HG02970 (cell line): Measurements from ENCODE around the gene EMILIN2.
"Not testable (repeated sequence)": the region's sequence is repeated elsewhere in the genome, so short reads cannot be mapped to it uniquely, and the experiment has no call there.

Source experiments
- ATAC-seq: cut with Tn5 transposase; IDR thresholded peaks from one replicate; pipeline ENCODE4 v1.9.1; 2021; ENCODE audit warnings: mild to moderate bottlenecking, moderate library complexity, moderate number of reproducible peaks; ENCODE audit not compliant: unreplicated experiment, low FRiP score

The EMILIN2 gene

DNA sequence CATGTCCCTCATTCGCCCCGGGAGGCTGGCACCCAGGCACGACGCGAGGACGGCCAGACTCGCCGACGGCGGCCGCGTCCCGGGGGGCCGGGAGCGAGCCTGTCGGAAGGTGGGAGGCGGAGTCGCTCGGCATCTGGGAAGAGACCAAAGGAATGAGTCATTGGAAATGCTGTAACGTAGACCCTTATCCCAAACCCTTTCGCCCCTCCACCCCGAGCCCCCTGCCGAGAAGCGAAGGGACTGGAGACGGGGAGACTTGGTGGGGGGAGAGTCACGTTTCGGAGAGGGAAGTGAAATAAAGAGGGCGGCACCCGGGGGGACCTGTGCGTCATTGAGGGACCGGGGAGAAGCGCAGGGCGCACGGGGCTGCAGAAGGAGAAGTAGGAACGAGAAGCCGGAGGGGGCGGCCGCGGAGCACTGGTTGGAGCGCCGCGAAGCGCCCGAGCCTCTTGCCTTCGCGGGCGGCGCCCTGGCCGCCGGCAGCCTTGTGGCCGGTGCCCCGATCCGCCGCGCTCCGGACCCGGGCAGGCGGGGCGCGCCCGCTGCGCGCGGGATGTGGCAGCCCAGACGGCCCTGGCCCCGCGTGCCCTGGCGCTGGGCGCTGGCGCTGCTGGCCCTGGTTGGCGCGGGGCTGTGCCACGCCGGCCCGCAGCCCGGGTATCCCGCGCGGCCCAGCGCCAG lies at the start of gene EMILIN2:
TSS of gene EMILIN2 (plus strand) at position 371 of the 681 bp plus-strand sequence. CDS start at position 554, 183 bp downstream.
- ATAC-seq, result no peak

DNA sequence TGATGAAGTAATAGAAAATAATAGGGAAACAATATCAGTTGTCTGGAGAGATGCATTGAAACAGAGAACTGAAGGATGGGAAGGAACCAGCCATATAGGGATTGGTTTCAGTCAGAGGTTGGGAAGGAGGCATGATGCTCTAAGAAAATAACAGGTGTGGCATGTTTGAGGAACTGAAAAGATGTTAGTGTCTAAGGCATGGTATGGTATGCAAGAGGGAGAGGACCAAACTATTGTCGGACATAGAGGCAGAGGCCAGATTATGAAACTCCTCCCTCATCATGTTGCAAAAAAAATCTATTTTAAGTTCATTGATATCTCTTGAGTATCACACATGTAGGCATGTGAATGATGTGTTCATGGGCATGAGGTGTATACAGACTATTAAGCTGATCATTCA lies 48.9 kb upstream of the EMILIN2 start:
- no peak for ATAC-seq

DNA sequence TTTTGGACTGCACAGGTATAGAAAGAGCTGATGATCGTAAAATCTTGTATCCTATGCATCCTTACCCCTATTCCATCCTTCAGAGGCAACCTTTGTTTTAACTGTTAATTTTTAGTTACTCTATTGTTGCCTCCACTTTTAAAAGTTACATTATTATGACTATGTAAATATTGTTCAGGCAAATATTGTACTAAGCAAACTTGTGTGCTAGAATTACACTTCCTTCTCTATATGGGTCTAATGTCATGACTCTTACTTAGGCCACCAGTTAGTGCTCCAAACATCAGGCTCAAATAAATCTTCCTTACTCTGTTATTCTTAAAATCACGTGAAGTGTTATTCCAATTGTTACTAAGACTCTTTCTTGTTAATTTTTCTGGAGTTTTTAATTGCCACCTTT lies 47.4 kb upstream of the EMILIN2 start:
- ATAC-seq, result no peak

DNA sequence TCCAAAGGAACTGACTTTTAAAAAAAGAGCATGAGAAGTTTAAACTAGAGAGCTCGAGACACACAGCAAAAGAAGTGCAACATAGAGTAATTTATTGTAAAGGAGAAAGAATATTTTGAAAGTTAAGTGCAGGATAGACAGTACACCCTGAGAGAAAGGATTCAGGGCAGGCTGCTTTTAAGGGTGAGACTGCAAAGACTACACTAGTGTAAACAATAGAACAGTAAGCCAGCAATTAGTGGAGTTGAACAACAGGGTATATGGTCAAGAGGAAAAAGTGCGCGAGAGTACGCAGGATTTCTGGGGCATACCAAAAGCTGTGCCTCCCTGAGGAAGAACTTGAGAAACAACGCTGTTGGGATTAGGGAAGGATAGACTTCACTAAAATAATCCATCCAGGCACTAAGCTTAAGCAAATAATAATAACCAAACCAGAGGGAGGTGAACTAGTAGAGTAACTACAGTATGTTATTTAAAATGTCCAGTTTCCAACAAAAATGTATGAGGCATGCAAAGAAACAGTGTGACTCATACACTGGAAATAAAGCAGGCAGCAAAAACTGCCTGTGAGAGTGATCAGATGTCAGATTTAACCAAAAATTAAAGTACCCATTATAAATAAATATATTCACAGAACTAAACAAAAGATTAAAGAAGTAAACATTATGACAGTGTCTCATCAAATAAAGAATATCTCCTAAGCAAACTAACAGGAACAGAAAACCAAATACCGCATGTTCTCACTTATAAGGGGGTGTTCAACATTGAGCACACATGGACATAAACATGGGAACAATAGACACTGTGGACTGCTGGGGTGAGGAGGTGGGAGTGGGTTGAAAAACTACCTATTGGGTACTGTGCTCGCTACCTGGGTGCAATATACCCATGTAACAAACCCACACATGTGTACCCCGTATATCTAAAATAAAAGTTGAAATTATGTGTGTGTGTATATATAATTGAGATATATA lies 40.5 kb upstream of the EMILIN2 start:
- ATAC-seq, result no peak

DNA sequence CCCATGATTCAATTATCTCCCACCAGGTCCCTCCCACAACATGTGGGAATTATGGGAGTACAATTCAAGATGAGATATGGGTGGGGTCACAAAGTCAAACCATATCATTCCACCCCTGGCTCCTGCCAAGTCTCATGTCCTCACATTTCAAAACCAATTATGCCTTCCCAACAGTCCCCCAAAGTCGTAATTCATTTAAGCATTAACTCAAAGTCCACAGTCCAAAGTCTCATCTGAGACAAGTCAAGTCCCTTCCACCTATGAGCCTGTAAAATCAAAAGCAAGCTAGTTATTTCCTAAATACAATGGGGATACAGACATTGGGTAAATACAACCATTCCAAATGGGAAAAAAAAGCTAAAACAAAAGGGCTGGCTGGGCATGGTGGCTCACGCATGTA lies 38.2 kb upstream of the EMILIN2 start:
- not testable (repeated sequence) for ATAC-seq

DNA sequence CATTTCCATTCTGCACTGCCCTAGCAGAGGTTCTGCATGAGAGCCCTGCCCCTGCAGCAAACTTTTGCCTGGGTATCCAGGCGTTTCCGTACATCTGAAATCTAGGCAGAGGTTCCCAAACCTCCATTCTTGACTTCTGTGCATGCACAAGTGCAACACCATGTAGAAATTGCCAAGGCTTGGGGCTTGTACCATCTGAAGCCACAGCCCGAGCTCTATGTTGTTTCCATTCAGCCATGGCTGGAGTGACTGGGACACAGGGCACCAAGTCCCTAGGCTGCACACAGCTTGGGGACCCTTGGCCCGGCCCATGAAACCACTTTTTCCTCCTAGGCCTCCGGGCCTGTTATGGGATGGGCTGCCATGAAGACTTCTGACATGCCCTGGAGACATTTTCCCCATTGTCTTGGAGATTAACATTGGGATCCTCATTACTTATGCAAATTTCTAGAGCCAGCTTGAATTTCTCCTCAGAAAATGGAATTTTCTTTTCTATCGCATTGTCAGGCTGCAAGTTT lies 37.1 kb upstream of the EMILIN2 start:
- not testable (repeated sequence) for ATAC-seq

DNA sequence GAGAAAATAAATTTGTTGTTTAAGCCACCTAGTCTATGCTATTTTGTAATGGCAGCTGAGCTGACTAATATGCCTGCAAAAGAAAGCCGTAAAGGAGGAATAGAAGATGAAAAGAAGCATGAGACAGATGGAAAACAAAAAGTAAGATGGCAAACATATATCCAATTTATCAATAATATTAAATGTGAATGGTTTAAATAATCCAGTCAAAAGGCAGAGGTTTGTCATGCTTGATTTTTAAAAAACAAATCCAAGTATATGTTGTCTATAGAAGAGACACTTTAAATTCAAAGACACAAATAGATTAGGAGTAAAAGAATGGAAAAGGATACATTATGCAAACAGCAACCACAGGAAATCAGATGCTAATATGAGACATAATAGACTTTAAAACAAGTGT lies 35.4 kb upstream of the EMILIN2 start:
- ATAC-seq, result no peak

DNA sequence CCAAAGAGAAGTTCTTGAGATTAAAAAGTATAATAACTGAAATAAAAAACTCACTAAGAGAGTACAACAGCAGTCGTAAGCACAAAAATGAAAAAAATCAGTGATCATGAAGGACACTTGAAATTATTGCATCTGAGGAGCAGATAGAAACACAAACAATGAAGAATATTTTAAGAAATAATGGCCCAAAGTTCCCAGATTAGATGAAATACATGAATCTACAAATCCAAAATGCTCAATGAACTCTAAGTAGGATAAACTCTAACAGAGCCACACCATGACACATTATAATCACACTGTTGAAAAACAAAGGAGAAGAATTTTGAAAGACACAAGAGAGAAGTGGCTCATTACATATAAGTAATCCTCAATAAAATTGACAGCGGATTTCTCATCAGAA lies 31.9 kb upstream of the EMILIN2 start:
- no peak for ATAC-seq

DNA sequence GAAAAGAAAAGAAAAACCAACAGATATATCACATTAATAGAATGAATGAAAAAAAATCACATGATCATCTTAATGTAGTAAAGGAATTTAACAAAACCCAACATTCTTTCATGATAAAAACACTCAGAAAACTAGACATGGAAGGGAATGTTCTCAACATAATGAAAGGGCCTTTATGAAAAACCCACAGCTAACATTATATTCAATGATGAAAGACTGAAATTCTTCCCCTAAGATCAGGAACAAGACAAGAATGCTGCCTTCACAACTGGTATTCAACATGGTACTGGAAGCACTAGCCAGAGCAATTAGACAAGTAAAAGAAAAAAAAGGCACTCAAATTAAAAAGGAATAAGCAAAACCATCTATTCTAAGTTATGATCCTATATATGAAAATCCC lies 28.5 kb upstream of the EMILIN2 start:
- ATAC-seq, result no peak

DNA sequence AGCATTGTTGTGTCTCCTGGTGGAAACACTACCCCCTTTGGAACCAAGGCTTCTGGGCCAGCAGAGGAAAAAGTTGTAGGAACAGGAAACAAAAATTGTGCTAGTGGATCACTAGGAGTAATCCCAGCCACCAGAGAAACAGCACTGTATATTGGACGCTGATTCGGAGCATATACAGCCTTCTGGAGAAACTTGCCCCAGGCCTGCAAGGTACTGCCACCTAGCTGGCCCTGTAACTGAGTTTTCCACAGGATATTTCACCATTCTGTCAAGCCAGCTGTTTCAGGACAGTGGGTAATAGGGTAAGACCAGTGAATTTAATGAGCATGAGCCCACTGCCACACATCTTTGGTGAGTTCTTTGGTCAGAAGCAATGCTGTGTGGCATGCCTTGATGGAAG lies 25.1 kb upstream of the EMILIN2 start:
- ATAC-seq, result no peak

DNA sequence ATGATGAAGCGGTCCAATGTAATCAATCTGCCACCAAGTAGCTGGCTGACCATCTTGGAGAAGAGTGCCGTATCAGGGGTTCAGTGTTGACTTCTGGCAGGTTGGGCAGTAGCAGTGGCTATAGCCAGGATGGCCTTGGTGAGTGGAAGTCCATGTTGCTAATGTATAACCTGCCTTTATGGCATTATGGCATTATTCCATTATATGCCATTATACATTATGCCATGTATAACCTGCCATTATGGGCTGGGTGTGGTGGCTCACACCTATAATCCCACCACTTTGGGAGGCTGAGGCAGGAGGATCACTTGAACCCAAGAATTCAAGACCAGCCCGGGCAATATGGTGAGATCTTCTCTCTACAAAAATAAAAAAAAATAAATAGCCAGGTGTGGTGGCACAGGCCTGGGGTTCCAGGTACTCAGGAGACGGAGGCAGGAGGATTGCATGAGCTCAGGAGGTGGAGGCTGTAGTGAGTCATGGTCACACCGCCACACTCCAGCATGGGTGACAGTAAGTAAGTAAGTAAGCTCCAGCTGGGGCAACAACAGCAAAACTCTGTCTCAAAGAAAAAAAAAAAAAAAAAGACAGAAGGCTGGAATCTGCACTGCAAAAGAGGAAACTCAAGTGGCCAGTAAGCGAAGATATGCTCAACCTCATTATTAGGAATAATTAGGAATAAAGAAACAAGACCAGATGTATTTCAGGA lies 24.4 kb upstream of the EMILIN2 start:
- ATAC-seq, result no peak

DNA sequence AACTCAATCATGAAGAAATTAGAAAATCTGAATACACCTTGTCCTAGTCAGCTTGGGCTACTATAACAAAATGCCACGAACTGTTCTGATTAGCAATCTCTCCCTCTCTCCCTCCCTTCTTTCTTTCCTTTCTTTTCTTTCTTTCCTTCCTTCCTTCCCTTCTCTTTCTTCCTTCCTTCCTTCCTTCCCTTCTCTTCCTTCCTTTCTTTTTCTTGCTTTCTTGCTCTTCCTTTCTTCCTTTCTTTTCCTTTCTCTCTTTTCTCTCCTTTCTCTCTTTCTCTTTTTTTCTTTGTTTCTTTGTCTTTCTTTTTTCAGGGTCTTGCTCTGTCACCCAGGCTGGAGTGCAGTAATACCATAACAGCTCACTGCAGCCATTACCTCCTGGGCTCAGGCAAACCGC lies 23.6 kb upstream of the EMILIN2 start:
- no peak for ATAC-seq

DNA sequence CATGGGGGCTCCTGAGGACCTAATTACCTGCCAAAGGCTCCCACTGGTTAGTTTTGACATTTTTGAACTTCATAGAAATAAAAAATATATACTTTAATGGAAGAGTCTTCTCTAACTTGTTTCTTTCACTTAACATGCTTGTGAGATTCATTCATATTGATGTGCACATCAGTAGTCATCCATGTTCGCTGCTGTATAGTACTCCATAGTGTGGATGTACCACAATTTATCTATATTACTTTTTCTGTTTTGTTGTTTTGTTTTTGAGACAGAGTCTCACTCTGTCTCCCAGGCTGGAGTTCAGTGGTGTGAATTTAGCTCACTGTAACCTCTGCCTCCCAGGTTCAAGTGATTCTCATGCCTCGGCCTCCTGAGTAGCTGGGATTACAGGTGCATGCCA lies 22.8 kb upstream of the EMILIN2 start:
- no peak for ATAC-seq

DNA sequence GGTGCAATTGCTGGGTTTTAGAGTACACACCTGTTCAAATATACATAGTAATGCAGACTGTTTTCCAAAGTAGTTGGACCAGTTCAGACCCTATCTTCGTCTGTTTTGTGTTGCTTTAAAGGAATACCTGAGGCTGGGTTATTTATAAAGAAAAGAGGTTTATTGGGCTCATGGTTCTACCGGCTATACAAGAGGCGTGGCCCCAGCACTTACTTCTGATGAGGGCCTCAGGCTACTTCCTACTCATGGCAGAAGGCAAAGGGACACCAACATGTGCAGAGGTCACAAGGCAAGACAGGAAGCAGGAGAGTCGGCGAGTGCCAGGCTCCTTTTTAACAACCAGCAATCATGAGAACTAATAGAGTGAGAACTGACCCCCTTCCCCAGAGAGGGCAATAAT lies 21.9 kb upstream of the EMILIN2 start:
- ATAC-seq, result no peak

DNA sequence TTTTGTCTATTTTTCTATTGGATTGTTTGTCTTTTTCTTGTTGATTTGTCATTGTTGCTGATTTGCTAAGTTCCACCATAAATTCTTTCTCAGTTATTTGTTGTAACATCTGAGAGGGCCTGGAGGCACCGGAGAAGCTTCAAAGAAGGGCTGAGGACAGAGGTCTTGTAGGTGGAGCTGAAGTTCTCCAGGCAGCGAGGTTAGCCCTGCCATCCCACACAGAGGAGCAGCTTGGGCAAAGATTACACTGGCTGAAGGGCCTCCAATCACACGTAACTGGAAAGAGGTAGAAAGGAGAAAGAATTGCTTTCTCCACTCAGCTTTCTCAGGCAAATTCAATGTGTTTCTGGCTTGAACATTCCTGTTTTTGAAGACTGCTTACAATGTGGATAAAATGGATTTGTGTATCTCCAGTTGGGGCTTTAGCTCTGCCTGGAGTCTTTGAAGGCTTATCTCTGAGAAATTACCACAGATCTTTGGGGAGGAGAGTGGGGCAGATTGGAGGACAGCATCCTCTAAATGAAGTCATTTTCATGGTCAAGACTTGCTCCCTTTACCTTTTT lies 21.1 kb upstream of the EMILIN2 start:
- ATAC-seq, result no peak

DNA sequence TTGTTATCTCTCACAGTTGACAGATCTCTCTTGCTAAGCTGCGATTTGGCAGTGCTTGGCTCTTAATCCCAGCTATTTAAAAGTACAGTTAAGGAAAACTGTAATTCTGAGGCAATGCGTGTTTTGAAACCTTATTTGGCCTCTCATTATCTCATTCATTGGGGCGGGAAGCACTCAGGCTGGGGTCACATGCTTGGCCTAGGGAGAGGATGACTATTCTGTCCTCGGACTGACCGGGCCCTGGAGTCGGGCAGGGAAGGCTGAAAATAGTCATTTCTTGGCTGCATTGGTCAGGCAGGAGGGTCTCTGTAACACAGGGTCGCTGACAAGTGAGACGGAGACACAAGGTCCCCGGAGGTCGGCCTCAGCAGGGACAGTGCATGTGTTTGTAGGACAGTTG lies 20.2 kb upstream of the EMILIN2 start:
- ATAC-seq, result no peak

DNA sequence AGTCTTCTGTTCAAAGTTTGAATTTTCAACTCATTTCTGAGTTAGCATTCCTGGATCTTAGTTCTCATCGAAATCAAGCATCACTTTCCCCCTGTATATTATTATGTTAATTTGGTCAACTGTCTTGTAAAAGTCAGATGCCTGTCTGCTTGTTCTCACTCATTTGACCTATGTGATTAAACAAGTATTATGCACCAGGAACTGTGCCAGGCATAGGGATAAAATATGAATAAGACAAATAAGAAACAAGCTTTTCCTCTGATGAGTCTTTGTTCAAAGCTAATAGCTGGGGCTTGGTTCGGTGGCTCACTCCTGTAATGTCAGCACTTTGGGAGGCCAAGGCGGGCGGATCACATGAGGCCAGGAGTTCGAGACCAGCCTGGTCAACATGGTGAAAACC lies 19.7 kb upstream of the EMILIN2 start:
- no peak for ATAC-seq

DNA sequence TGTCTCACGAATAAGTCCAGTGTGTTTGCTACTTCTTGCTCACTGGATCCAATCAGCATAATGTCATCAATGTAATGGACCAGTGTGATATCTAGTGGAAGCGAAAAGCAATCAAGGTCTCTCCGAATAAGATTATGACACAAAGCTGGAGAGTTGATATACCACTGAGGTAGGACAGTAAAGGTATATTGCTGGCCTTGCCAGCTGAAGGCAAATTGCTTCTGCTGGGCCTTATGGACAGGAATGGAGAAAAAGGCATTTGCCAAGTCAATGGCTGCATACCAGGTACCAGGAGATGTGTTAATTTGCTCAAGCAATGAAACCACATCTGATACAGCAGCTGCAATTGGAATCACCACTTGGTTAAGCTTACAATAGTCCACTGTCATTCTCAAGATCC lies 10.7 kb upstream of the EMILIN2 start:
- ATAC-seq, result not testable (repeated sequence)

DNA sequence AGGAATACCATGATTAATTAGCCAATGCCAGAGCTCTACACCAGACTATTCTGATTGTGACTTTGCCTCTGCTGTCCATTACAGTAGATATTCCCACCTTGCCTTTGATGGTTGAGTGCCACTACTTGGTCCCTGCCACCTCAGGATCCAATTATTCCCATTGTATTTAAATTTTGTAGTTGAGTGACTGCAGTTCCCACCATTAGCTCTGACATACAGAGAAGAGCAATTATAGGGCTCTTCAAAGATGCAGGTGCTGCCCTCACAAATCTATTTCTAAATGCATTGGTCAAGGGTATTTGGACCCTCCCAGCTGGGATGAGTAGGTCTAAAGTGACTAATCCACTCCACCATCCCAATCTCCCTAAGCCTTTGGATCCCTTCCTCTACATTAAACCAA lies 9.5 kb upstream of the EMILIN2 start:
- not testable (repeated sequence) for ATAC-seq

DNA sequence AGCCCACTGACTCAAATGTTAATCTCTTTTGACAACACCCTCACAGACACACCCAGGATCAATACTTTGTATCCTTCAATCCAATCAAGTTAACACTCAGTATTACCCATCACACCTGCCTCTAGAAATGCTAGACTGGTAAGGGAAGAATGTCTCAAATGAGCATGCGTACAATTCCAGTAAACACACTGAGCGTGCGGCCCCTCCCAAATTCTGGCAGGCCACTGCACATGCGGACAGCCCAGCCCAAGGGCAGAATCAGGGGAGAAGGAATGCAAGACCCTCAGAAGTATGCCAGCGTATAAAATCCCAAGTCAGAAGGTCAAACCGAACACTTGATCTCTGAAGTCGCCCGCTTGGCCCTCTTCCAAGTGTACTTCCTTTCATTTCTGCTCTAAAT lies 7.6 kb upstream of the EMILIN2 start:
- no peak for ATAC-seq

DNA sequence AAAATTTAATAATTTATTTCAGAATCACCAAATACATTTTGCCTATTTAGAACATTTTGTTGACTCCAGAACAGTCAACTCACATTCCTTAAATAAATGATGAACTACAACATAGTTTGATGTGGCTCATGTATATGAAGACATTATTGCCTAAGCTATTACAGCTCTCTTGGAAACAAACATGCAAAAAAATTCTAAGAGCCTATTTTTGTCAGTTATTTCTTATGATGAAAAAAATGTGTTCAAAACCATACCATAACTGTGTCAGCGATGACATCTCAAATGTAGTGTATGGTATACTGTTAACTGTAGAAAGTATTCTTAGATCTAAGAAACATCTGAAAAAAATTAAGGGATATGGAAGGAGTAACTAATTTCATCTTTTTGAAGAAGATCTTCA lies 6.3 kb upstream of the EMILIN2 start:
- ATAC-seq, result no peak
